Left forelimb (tissue), 1 donor: ENCODE measurements around the gene HSPB9.
A peak's percentile ranks its signal among the peaks of the same experiment; 100 is the strongest.
"Not testable (repeated sequence)": the region's sequence is repeated elsewhere in the genome, so short reads cannot be mapped to it uniquely, and the experiment has no call there.

ENCODE experiments used
- DNase-seq: peaks from one replicate; pipeline ENCODE4 v3.0.0-alpha.2; 2018; ENCODE audit warnings: low spot score

HSPB9 gene

GRCh38 chr17:42120161-42120769 is 2.3 kb upstream of the HSPB9 start:
- no peak for DNase-seq

GRCh38 chr17:42120770-42121769 is 1.5 kb upstream of the HSPB9 start, which contains the start of gene KAT2A:
TSS of gene KAT2A (minus strand) at chr17:42121367. CDS start at chr17:42121304, 63 bp downstream.
- DNase-seq, result peak; percentile 91

- DNase-seq, result no peak
Measured at GRCh38 chr17:42124256-42124655, 1.7 kb downstream of the HSPB9 start.

- DNase-seq, result no peak
Measured at GRCh38 chr17:42125565-42125964, 3.0 kb downstream of the HSPB9 start.

DNA sequence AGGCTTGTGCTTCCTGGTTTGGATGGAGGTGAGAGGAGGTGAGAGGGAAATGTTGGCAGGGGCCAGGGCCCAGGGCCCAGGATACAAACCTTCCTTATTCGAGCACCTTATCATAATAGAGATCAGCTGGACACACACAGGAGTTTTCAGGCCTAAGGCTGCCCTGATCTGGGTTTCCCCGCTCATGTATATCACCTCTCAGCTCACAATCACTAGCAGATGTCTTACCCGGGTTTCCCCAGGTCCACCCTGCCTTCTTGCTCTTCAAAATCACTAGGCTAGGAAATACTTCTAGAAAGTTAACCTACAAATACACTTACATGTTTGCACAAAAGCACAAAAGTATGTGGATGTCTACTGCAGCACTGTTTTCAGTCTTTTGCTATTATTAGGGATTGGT is 4.2 kb downstream of the HSPB9 start:
- no peak for DNase-seq

GRCh38 chr17:42127414-42127813 is 4.8 kb downstream of the HSPB9 start:
- no peak for DNase-seq

GRCh38 chr17:42129109-42129837 is 6.7 kb downstream of the HSPB9 start:
- no peak for DNase-seq

- no peak for DNase-seq
Measured at GRCh38 chr17:42130310-42130936, 7.8 kb downstream of the HSPB9 start.

DNA sequence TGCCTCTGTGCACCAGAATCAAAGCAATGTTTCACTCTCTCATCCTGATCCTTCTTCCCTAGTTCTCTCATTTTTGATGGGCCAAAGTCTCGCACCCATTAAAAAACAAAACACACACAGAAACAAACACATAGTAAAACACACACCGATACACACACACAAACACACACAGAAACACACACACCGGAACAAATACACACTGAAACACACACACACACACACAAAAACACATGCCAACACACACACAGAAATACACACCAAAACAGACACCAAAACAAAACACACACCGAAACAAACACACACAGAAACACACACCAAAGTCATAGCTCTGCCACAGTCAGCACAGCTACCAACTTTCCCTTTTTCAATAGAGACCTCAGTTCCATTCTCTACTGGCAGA is 8.6 kb downstream of the HSPB9 start:
- DNase-seq, result no peak

GRCh38 chr17:42131981-42132432 is 9.4 kb downstream of the HSPB9 start:
- no peak for DNase-seq

GRCh38 chr17:42132941-42133340 is 10.3 kb downstream of the HSPB9 start:
- DNase-seq, result no peak

- no peak for DNase-seq
Measured at GRCh38 chr17:42133461-42134041, 10.9 kb downstream of the HSPB9 start.

- no peak for DNase-seq
Measured at GRCh38 chr17:42135151-42135550, 12.5 kb downstream of the HSPB9 start.

GRCh38 chr17:42135664-42136653 is 13.4 kb downstream of the HSPB9 start:
- no peak for DNase-seq

- no peak for DNase-seq
Measured at GRCh38 chr17:42136654-42137051, 14.0 kb downstream of the HSPB9 start.

GRCh38 chr17:42138749-42139492 is 16.3 kb downstream of the HSPB9 start:
- DNase-seq, result no peak

DNA sequence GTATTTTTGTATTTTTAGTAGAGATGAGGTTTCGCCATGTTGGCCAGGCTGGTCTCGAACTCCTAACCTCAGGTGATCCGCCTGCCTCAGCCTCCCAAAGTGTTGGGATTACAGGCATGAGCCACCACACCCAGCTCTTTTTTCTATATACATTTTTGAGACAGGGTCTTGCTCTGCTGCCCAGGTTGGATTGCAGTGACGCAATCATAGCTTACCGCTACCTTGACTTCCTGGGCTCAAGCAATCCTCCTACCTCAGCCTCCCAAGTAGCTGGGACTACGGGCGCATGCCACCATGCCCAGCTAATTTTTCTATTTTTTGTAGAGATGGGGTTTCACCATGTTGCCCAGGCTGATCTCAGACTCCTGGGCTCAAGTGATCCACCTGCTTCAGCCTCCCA is 18.1 kb downstream of the HSPB9 start:
- DNase-seq, result not testable (repeated sequence)

GRCh38 chr17:42141382-42141781 is 18.8 kb downstream of the HSPB9 start:
- no peak for DNase-seq

DNA sequence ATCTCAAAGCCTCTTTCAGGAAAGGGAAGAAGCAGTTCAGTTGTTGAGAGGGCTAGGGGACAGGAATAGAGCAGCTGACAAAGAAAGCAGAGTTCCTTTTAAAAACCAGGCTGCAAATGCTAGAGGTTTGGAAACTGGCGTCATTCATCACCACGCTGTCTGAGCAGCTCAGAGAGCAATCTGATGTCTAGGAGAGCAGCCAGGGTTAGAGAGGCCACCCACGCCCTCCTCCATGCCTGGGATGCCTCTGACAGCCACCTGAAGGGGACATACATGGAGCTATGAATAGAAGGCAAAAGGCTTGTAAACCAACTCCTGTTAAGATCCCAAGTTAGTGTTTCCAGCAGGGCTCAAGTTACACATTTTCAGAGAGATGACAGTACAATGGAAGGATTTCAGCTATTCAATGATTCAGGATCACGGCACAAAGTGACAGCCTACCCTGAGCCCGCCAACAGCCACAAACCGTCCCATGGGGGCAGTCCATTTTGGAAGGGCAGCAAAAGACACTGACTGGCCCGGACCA is 19.8 kb downstream of the HSPB9 start:
- DNase-seq, result no peak
